DOHH2 (cell line): ENCODE data around the gene CYSLTR2.

Experiments used
- H3F3A ChIP-seq: fragments of 200-600 bp; sonication (generic), shearing (Covaris generic); 2 replicates; pipeline ENCODE4 v1.6.0; 2016; ENCODE audit warnings: antibody characterized with exemption, mild to moderate bottlenecking; ENCODE audit not compliant: control insufficient read depth, insufficient read depth
- H3K27ac ChIP-seq: fragments of 200-600 bp; sonication (generic); 2 replicates; pipeline ENCODE4 v1.5.1; 2014; ENCODE audit warnings: low read depth, mild to moderate bottlenecking, low read length, moderate library complexity
- H3K27me3 ChIP-seq: fragments of 200-600 bp; sonication (generic); 2 replicates; pipeline ENCODE4 v1.6.1; 2014; ENCODE audit warnings: mild to moderate bottlenecking, low read length, mixed read lengths; ENCODE audit not compliant: control insufficient read depth
- H3K36me3 ChIP-seq: fragments of 200-600 bp; sonication (generic); 2 replicates; pipeline ENCODE4 v1.6.1; 2014; ENCODE audit warnings: mild to moderate bottlenecking, low read length, moderate library complexity, mixed read lengths; ENCODE audit not compliant: control insufficient read depth
- H3K4me1 ChIP-seq: fragments of 200-600 bp; sonication (generic); 2 replicates; pipeline ENCODE4 v1.6.1; 2014; ENCODE audit warnings: mild to moderate bottlenecking, low read length, mixed read lengths; ENCODE audit not compliant: control insufficient read depth
- H3K4me2 ChIP-seq: fragments of 200-600 bp; sonication (generic); 2 replicates; pipeline ENCODE4 v1.6.0; 2014; ENCODE audit warnings: mild to moderate bottlenecking, low read length, moderate library complexity
- H3K4me3 ChIP-seq: fragments of 200-600 bp; sonication (generic); 2 replicates; pipeline ENCODE4 v1.5.1; 2014; ENCODE audit warnings: mild to moderate bottlenecking, low read length, mixed read lengths
- H3K79me2 ChIP-seq: fragments of 200-600 bp; sonication (generic); 2 replicates; pipeline ENCODE4 v1.6.1; 2014; ENCODE audit warnings: mild to moderate bottlenecking, low read length, mixed read lengths; ENCODE audit not compliant: control insufficient read depth
- H3K9me2 ChIP-seq: fragments of 200-600 bp; sonication (generic); replicated peaks from 2 replicates; pipeline ENCODE4 v1.6.1; 2014; ENCODE audit warnings: mild to moderate bottlenecking, low read length, mixed read lengths; ENCODE audit not compliant: control insufficient read depth
- H3K9me3 ChIP-seq: fragments of 200-600 bp; sonication (generic); 2 replicates; pipeline ENCODE4 v1.6.1; 2014; ENCODE audit warnings: antibody characterized with exemption, low read length, mixed read lengths; ENCODE audit not compliant: control insufficient read depth, insufficient read depth
- H4K20me1 ChIP-seq: fragments of 200-600 bp; sonication (generic); 2 replicates; pipeline ENCODE4 v1.6.0; 2014; ENCODE audit warnings: low read depth, mild to moderate bottlenecking, antibody characterized with exemption, low read length, moderate library complexity; ENCODE audit not compliant: control insufficient read depth, insufficient read depth
- EZH2phosphoT487 ChIP-seq: fragments of 200-600 bp; sonication (generic); IDR thresholded peaks from 2 replicates; pipeline ENCODE4 v1.6.1; 2017; ENCODE audit warnings: borderline replicate concordance, mild to moderate bottlenecking, antibody characterized with exemption, low read length, moderate library complexity, mixed read lengths
- TF ChIP-seq, protein P1 (sequence below): fragments of 200-600 bp; sonication (generic); IDR thresholded peaks from one replicate; pipeline ENCODE4 v1.5.1; 2014; ENCODE audit warnings: antibody characterized with exemption, mild to moderate bottlenecking, low read depth, low read length; ENCODE audit not compliant: poor library complexity, severe bottlenecking

Gene CYSLTR2

DNA sequence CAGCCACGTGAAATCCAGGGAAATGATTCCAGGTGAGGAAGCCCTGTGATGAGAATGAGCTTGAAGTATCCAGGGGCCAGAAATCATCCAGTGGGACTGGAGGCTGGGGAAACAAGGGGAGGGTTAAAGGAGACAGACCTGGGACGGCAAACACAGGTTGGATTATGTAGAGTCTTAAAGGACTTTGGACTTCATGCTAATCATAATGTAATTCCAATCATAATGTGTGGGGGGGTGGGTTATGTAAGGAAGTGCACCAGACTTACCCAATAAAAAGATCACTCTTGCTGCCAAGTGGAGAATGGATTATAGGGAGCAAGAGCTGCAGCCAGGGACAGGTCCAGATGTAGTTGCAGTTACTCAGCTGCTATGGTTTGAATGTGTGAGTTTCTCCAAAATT is 16.1 kb upstream of the CYSLTR2 start:
- no peaks in the 10 kb centered on the region for H4K20me1 ChIP-seq
- no peak overlapping the region for H3K27ac ChIP-seq
- H3K79me2 ChIP-seq: no peaks in the 10 kb centered on the region
- H3K4me1 ChIP-seq: no peaks in the 10 kb centered on the region
- H3K36me3 ChIP-seq: no peaks in the 10 kb centered on the region
- no peaks in the 10 kb centered on the region for H3F3A ChIP-seq
- H3K9me2 ChIP-seq: no peaks in the 10 kb centered on the region
- no peaks in the 10 kb centered on the region for H3K27me3 ChIP-seq
- H3K4me3 ChIP-seq: no peak overlapping the region
- peaks cover 4% of the 10 kb centered on the region for H3K9me3 ChIP-seq
- H3K4me2 ChIP-seq: no peak overlapping the region
- TF ChIP-seq, protein P1, sequence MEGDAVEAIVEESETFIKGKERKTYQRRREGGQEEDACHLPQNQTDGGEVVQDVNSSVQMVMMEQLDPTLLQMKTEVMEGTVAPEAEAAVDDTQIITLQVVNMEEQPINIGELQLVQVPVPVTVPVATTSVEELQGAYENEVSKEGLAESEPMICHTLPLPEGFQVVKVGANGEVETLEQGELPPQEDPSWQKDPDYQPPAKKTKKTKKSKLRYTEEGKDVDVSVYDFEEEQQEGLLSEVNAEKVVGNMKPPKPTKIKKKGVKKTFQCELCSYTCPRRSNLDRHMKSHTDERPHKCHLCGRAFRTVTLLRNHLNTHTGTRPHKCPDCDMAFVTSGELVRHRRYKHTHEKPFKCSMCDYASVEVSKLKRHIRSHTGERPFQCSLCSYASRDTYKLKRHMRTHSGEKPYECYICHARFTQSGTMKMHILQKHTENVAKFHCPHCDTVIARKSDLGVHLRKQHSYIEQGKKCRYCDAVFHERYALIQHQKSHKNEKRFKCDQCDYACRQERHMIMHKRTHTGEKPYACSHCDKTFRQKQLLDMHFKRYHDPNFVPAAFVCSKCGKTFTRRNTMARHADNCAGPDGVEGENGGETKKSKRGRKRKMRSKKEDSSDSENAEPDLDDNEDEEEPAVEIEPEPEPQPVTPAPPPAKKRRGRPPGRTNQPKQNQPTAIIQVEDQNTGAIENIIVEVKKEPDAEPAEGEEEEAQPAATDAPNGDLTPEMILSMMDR: no peak
- TF ChIP-seq EZH2phosphoT487: no peak

DNA sequence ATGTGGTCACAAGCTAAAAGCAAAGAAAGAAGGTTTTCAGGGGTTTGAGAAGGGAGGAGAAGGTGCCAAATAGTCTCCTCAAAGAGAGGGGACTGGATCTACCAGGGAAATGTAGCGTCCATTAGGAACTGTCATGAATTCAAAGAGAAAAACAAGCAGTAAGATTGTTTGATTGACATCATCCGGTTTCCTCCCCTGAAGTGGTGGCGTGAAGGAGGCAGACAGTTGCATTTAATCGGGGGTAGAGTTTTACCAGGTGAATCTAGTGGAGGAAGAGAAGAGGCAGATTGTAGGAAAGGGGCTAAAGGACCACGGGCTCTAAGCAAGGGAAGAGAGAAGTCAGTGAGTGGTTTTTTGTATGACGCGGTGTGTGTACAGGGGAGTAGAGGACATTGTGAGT is 13.0 kb upstream of the CYSLTR2 start:
- no peaks in the 10 kb centered on the region for H3K36me3 ChIP-seq
- H3K9me2 ChIP-seq: no peaks in the 10 kb centered on the region
- H3K4me3 ChIP-seq: no peak overlapping the region
- H3K4me1 ChIP-seq: no peaks in the 10 kb centered on the region
- no peak overlapping the region for H3K4me2 ChIP-seq
- no peaks in the 10 kb centered on the region for H3F3A ChIP-seq
- H3K9me3 ChIP-seq: no peaks in the 10 kb centered on the region; the same call in 1 of the 2 replicates
- H3K27me3 ChIP-seq: no peaks in the 10 kb centered on the region
- no peaks in the 10 kb centered on the region for H4K20me1 ChIP-seq
- no peaks in the 10 kb centered on the region for H3K79me2 ChIP-seq
- TF ChIP-seq EZH2phosphoT487: no peak
- TF ChIP-seq, protein P1: no peak
- no peak overlapping the region for H3K27ac ChIP-seq

DNA sequence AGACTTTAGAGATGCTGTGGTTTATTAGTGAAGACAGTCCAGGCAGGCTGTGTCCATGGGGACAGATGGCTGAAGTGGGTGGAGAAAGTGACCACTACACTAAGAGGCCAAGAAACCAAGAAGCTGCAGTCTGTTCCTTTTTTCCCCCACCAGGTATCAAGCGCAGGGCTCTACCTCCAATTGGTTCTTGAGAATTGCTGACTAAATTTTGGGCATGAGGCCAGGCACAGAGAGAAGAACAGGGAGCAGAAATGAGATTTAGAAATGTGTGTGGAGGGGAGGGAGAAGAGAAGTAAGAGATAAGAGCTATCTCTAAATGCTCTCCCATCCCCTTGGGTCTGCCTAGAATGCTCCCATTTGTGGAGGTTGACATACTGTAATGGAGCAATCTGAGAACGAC is 12.3 kb upstream of the CYSLTR2 start:
- H3K4me1 ChIP-seq: no peaks in the 10 kb centered on the region
- no peaks in the 10 kb centered on the region for H3F3A ChIP-seq
- TF ChIP-seq, protein P1: no peak
- no peak for TF ChIP-seq EZH2phosphoT487

More for the DNA sequence above, 12.3 kb upstream of the CYSLTR2 start:
- Histone ChIP-seq H3K27me3 (no peaks in the 10 kb centered on the region), H3K27ac (no peak overlapping the region), H3K79me2 (no peaks in the 10 kb centered on the region), H3K4me2 (no peak overlapping the region), H3K9me3 (no peaks in the 10 kb centered on the region; the same call in 1 of the 2 replicates), H4K20me1 (no peaks in the 10 kb centered on the region), H3K9me2 (no peaks in the 10 kb centered on the region), H3K36me3 (no peaks in the 10 kb centered on the region), H3K4me3 (no peak overlapping the region)
